PC-9 (cell line): ENCODE measurements around the gene ZMYM4. TPM values are rescaled to one million over a fixed set of nuclear protein-coding genes. Genes with fewer than 3 reads are reported as not detected.

ENCODE experiments used
- BruUV-seq: library from RNA; stranded (reverse); fragments of 400-500 nt; replicated peaks from 2 replicates; lab custom pipeline; 2021; lab: Mats Ljungman, UMichigan
- CTCF ChIA-PET: fragments of 300-600 bp; sonication (Branson Sonifier 250); formaldehyde crosslinking; loops from one replicate; lab custom pipeline; 2022; ENCODE audit warnings: antibody characterized with exemption; lab: Charles Lee
- POLR2A ChIA-PET: fragments of 300-600 bp; sonication (Branson Sonifier 250); formaldehyde crosslinking; loops from one replicate; lab custom pipeline; 2022; ENCODE audit warnings: antibody characterized with exemption; ENCODE audit not compliant: unreplicated experiment; lab: Charles Lee
- DNase-seq, 2 experiments: peaks; one replicate each; pipeline versions ENCODE4 v3.0.0 to v3.0.0-alpha.2; 2015 to 2022; ENCODE audit warnings: mixed read lengths in 1 of 2
- H2AFZ ChIP-seq: fragments of 200-600 bp; sonication (generic); 2 replicates; pipeline ENCODE4 v1.8.1; 2017; ENCODE audit warnings: antibody characterized with exemption
- H3F3A ChIP-seq: fragments of 200-600 bp; sonication (generic); 2 replicates; pipeline ENCODE4 v1.8.1; 2017; ENCODE audit warnings: antibody characterized with exemption, mild to moderate bottlenecking, low read depth; ENCODE audit not compliant: insufficient read depth
- H3K27ac ChIP-seq: fragments of 200-600 bp; sonication (generic); 2 replicates; pipeline ENCODE4 v1.6.1; 2016; ENCODE audit warnings: mixed run types
- H3K27me3 ChIP-seq: fragments of 200-600 bp; sonication (generic); 2 replicates; pipeline ENCODE4 v1.6.1; 2016; ENCODE audit warnings: low read depth, mixed run types; ENCODE audit not compliant: insufficient read depth
- H3K36me3 ChIP-seq: fragments of 200-600 bp; sonication (generic); 2 replicates; pipeline ENCODE4 v1.6.1; 2016; ENCODE audit warnings: low read depth, mixed run types
- H3K4me1 ChIP-seq: fragments of 200-600 bp; sonication (generic); replicated peaks from 2 replicates; pipeline ENCODE4 v1.6.1; 2016; ENCODE audit warnings: mixed run types; ENCODE audit not compliant: insufficient read depth
- H3K4me2 ChIP-seq: fragments of 200-600 bp; sonication (generic); 2 replicates; pipeline ENCODE4 v1.6.1; 2017; ENCODE audit warnings: mixed run types
- H3K4me3 ChIP-seq: fragments of 200-600 bp; sonication (generic); 2 replicates; pipeline ENCODE4 v1.6.1; 2016; ENCODE audit warnings: mixed run types
- H3K79me2 ChIP-seq: fragments of 200-600 bp; sonication (generic); 2 replicates; pipeline ENCODE4 v1.6.1; 2017; ENCODE audit warnings: low read depth, mixed run types
- H3K9me2 ChIP-seq: fragments of 200-600 bp; sonication (generic); 2 replicates; pipeline ENCODE4 v1.8.1; 2017; ENCODE audit warnings: mild to moderate bottlenecking; ENCODE audit not compliant: insufficient read depth
- H3K9me3 ChIP-seq: fragments of 200-600 bp; sonication (generic); 2 replicates; pipeline ENCODE4 v1.8.1; 2016; ENCODE audit warnings: low read depth; ENCODE audit not compliant: insufficient read depth
- H4K20me1 ChIP-seq: fragments of 200-600 bp; sonication (generic); 2 replicates; pipeline ENCODE4 v1.8.1; 2017; ENCODE audit not compliant: insufficient read depth
- CTCF ChIP-seq: fragments of 200-600 bp; sonication (generic); conservative IDR thresholded peaks from 2 replicates; pipeline ENCODE4 v1.6.1; 2017; ENCODE audit warnings: mixed run types, antibody characterized with exemption, mild to moderate bottlenecking, moderate library complexity
- EZH2 ChIP-seq: fragments of 200-600 bp; sonication (generic); IDR thresholded peaks from 2 replicates; pipeline ENCODE4 v1.8.0; 2017; ENCODE audit warnings: antibody characterized with exemption, low read depth
- intact Hi-C: fragments of 100-400 bp; cut with micrococcal nuclease; formaldehyde crosslinking; loops from one replicate; pipeline ENCODE4 v1.10.0; 2022; ENCODE audit not compliant: unreplicated experiment
- total RNA-seq: library from RNA; stranded (reverse); gene quantifications from 2 replicates; pipeline ENCODE4 v1.2.3, GENCODE V29; 2021

Gene ZMYM4
- total RNA-seq, 1 experiment from 2014 or later = 84.4 TPM

GRCh38 chr1:35401049-35401448 lies 132.5 kb downstream of the ZMYM4 start:
- CTCF ChIA-PET = no interaction called here
- no peak overlapping the region for H3K4me2 ChIP-seq

GRCh38 chr1:35406103-35406502 lies 137.6 kb downstream of the ZMYM4 start:
- Histone ChIP-seq H3K4me3 (no peak overlapping the region), H3K27ac (no peak overlapping the region), H3K36me3 (peaks cover 46% of the 10 kb centered on the region), H3K4me2 (no peak overlapping the region), H4K20me1 (no peaks in the 10 kb centered on the region), H3K27me3 (no peaks in the 10 kb centered on the region), H2AFZ (no peak overlapping the region), H3K4me1 (no peaks in the 10 kb centered on the region), H3K79me2 (no peaks in the 10 kb centered on the region), H3F3A (no peaks in the 10 kb centered on the region; the same call in 1 of the 2 replicates), H3K9me3 (no peaks in the 10 kb centered on the region), H3K9me2 (no peaks in the 10 kb centered on the region)
- DNase-seq = no peak
- BruUV-seq = no TSS peak
- intact Hi-C loops = no loop called here
- POLR2A ChIA-PET = interaction anchor here (0.6 kb wide), 1 partner anchor 218 kb away, joined by 9 read pairs; no protein-coding TSS in a partner anchor
- CTCF ChIA-PET = no interaction called here
- TF ChIP-seq CTCF (no peak), EZH2 (no peak)

More at GRCh38 chr1:35401049-35401448, 132.5 kb downstream of the ZMYM4 start:
- no peak overlapping the region for H3K4me3 ChIP-seq
- H3K27ac ChIP-seq = no peak overlapping the region
- H4K20me1 ChIP-seq = 0 out of 2 replicates have a peak, but pooled peaks cover 2% of the 10 kb centered on the region
- BruUV-seq = no TSS peak
- no peak overlapping the region for H2AFZ ChIP-seq
- no peaks in the 10 kb centered on the region for H3K4me1 ChIP-seq
- POLR2A ChIA-PET = no interaction called here
- DNase-seq = no peak
- H3K9me2 ChIP-seq = no peaks in the 10 kb centered on the region
- no peak for TF ChIP-seq CTCF
- no peak for TF ChIP-seq EZH2
- no peaks in the 10 kb centered on the region for H3K79me2 ChIP-seq
- no peaks in the 10 kb centered on the region for H3K9me3 ChIP-seq
- no peaks in the 10 kb centered on the region; the same call in 1 of the 2 replicates for H3F3A ChIP-seq
- intact Hi-C loops = no loop called here
- peaks cover 53% of the 10 kb centered on the region for H3K36me3 ChIP-seq
- no peaks in the 10 kb centered on the region for H3K27me3 ChIP-seq

- no TSS peak for BruUV-seq
- H3K4me3 ChIP-seq = no peak overlapping the region
- TF ChIP-seq EZH2 (no peak), CTCF (no peak)
- no peaks in the 10 kb centered on the region for H3K9me2 ChIP-seq
- no peak for DNase-seq
- H3K36me3 ChIP-seq = peaks cover 38% of the 10 kb centered on the region
- no peaks in the 10 kb centered on the region for H3K27me3 ChIP-seq
- no peaks in the 10 kb centered on the region; the same call in 1 of the 2 replicates for H3F3A ChIP-seq
- ChIA-PET CTCF (no interaction called here), POLR2A (no interaction called here)
- no peak overlapping the region for H3K27ac ChIP-seq
- no peak overlapping the region for H3K4me2 ChIP-seq
- no peaks in the 10 kb centered on the region for H3K9me3 ChIP-seq
- H3K4me1 ChIP-seq = no peaks in the 10 kb centered on the region
- H4K20me1 ChIP-seq = no peaks in the 10 kb centered on the region
- H2AFZ ChIP-seq = no peak overlapping the region
- no peaks in the 10 kb centered on the region for H3K79me2 ChIP-seq
- intact Hi-C loops = no loop called here
Measured at GRCh38 chr1:35407743-35408142, 139.2 kb downstream of the ZMYM4 start.
